ENCODE measurements around the gene LY6G5C. TPM values are rescaled to one million over a fixed set of nuclear protein-coding genes. Genes with fewer than 3 reads are reported as not detected.

LY6G5C gene
- total and polyA plus RNA-seq, 9 of the 15 experiments (the other 6 are each of a cell fraction or from before 2014, with no cell fraction given) = 0.10 to 0.67 (median 0.46) TPM; not detected in 4

DNA sequence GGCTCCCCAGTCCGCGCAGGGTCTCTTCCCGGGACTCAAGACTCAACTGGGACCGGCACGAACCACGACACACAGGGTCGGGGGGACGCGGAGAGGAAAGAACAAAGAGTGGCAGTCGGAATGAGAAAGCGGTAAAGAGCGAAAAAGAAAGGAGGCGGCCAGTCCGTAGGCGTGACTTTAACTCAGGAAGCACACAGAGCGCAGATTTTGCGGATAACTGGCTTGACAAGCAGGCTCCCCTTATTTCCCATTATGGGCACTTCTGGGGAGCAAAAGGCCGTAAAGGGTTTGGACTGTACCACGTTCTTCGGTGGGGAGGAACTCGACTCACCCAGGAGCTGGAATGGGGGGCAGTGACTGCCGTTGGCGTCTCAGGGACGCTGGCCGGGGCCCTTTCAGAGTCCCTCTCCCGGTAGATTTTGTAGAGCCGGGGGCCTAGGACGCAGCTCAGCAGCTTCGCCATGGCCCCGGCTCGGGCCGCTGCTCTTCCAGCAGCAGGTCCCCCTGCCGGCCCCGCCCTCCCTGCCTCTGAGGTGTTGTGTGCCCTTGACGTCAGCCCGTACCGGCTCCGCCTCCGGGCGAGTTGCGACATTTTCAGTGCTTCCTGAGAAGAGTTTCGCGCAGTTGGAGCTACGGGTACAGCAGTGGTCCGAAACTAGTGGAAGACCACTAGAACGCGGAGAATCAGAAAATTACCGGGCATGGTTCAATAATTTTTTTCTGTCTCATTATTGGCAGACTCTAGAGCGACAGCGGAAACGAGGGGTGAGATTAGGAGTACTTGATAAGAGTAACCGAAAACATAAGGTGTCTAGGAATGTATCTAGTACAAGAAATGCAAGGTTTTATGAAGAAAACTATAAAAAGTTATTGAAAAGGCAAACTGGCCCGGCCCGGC is 22.2 kb upstream of the LY6G5C start, which contains the start of gene ABHD16A (continued):
- TF ChIP-seq MAZ (CRISPR knock-in tag; conservative IDR thresholded peaks at IDR 0.05 in 1 of 2, IDR thresholded peaks at IDR 0.05 in 1 of 2) = peak; percentile 94 to 99
- peak; percentile 96 for TF ChIP-seq POLR2H (tag; IDR thresholded peaks at IDR 0.05; ENCODE audit: low read depth)
- 0 out of 2 replicates have a peak, but pooled peaks have one; percentile 53 for TF ChIP-seq ZC3H8 (IDR thresholded peaks at IDR 0.05)
- TF ChIP-seq EZH2 (IDR thresholded peaks at IDR 0.05; ENCODE audit: borderline replicate concordance, low read depth, low read length) = no peak
- TF ChIP-seq RAD51 (IDR thresholded peaks at IDR 0.05; ENCODE audit: borderline replicate concordance, low read depth) = no peak; the same call in 1 of the 2 replicates
- peak; percentile 67; the same call in 1 of the 2 replicates for TF ChIP-seq RREB1 (CRISPR knock-in tag; IDR thresholded peaks at IDR 0.05)
- no peak for TF ChIP-seq MTF1 (CRISPR knock-in tag; IDR thresholded peaks at IDR 0.05; ENCODE audit: borderline replicate concordance)
- TF ChIP-seq ATF4 (CRISPR knock-in tag; IDR thresholded peaks at IDR 0.05) = peak; percentile 71
- TF ChIP-seq ZFP91 (CRISPR knock-in tag; IDR thresholded peaks at IDR 0.05) = peak; percentile 68
- TF ChIP-seq, protein P1, sequence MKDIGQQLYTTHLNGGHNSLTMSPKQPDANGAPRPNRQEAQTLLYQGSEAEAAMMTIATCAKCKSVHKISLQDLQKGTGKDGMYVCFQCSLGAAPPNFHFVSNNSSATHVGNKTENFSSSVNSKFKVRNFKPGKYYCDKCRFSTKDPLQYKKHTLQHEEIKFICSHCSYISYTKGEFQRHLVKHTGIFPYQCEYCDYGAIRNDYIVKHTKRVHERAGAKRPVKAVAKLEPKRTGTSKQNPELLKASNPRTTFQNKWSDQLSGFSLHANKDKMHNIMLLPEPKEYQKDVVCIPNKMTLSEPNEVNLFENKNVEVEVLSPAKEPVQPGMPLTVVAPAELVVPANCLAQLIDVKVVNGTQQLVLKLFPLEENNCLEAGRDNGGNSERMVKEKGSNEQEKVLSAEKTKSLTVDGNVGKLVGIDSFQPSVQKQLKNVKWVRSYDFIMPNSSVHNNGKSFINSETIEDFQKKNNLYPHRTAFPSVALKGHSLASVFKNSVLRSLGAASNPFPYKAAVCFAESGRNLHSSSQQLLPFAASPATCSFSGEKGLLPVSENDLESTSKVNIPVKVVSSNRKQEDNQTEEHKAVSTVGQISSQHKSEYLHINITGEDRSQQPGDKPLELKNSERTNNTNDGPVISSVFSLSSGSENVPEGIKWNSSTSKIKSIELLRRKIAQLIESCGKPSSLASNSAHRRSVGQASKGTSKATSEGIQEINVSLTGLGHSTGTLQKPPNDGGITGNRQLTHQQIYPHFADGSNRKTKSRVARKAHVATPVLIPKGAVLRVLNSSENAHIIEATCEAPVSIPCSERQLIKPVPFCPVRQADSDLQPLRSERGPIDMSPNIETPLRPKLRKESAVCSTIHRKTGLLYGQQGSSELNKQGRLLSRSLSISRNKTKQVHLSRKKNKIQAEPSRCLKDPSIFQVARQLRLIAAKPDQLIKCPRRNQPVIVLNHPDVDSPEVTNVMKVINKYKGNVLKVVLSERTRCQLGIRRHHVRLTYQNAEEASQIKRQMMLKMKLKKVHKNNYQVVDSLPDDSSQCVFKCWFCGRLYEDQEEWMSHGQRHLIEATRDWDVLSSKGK (CRISPR knock-in tag; IDR thresholded peaks at IDR 0.05) = no peak
- TF ChIP-seq, protein P2, sequence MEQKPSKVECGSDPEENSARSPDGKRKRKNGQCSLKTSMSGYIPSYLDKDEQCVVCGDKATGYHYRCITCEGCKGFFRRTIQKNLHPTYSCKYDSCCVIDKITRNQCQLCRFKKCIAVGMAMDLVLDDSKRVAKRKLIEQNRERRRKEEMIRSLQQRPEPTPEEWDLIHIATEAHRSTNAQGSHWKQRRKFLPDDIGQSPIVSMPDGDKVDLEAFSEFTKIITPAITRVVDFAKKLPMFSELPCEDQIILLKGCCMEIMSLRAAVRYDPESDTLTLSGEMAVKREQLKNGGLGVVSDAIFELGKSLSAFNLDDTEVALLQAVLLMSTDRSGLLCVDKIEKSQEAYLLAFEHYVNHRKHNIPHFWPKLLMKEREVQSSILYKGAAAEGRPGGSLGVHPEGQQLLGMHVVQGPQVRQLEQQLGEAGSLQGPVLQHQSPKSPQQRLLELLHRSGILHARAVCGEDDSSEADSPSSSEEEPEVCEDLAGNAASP (IDR thresholded peaks at IDR 0.05) = no peak
- peak; percentile 65; the same call in 1 of the 2 replicates for TF ChIP-seq TRIM28 (IDR thresholded peaks at IDR 0.05)
